ENCODE results near the gene TARP.
"Not testable (repeated sequence)": the region's sequence is repeated elsewhere in the genome, so short reads cannot be mapped to it uniquely, and the experiment has no call there.

Gene TARP

DNA sequence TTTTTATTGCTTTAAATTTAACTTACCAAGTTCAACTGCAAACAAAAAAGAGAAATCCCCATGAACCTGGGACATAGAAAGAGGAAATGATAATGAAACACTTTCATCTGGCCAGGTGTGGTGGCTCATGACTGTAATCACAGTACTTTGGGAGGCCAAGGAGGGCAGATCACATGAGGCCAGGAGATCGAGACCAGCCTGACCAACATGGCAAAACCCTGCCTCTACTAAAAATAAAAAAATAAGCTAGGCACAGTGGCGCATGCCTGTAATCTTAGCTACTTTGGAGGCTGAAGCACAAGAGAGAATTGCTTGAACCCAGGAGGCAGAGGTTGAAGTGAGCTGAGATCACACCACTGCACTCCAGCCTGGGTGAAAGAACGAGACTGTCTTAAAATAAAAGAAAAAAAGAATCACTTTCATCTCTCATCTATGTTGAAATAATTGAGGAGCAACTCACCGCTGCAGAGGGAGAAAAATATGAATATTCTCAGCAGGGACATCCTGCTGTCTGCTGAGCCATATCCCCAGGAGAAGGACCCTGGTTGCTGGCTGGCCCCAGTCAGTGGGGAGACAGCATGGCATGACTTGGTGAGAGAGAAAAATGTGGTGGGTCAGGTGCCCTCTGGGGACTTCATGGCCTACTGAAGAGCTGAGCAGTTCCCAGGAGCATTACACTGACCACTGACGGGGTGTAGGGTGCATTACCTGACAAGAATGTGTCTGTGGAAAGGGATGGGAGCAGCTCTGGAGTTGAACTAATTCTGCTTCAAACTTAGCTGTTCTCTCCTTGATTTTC lies 22.8 kb upstream of the TARP start:
- DNase-seq (ENCODE audit: low read depth): no peak

DNA sequence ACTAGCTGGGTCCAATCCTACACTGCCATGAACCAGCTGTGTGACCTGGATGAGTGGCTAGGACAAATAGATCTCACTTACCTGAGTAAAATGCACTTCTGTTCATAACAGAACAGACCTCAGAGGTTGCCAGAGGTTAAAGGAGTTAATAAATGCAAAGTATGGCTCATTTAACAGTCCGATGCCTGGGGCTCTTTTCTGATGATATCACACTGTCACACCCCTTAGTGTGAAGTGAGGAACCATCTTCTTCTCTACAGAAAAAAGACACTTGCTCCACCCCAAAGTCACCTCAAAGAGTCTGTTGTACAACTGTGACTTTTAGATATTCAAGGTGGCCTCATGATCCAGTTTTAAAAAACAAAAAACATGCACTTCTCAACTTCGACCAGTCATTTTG lies 21.5 kb upstream of the TARP start:
- no peak for DNase-seq (ENCODE audit: low read depth)

DNA sequence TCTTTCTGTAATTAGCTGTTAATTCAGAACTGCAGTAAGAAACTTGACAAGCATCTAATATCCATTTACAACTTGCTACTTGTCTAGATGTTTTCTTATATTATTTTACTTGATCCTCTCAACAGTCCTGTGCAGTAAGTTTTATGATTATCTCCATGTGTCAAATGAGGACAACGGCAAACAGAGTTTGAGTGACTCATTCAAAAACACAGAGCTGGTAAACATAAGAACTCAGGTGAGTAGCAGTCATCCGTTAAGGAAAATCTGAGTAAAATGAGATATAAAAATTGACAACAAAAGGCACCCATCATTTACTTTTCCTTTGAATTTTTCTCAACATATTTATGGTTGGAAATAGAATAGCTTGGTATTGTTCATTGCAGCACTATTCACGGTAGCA lies 19.0 kb upstream of the TARP start:
- DNase-seq (ENCODE audit: low read depth): no peak

DNA sequence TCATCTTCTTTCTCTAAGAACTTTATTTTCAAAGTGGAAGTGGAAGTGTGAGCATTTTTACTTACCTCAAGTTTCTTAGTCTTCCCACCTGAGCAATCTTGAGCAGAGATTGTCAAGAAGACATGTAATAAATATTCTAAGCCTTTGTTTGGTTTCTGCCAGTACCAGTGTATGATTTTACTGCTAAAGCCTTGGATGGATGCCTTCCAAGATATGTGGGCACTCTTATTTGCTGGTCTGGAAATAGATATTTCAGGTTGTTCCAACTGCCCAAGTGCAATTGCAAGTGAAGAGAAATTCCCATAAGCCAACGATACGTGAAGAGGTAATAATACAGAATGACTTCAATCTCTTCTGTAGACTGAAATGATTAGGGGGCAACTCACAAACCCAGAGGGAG lies 18.2 kb upstream of the TARP start:
- no peak for DNase-seq (ENCODE audit: low read depth)

DNA sequence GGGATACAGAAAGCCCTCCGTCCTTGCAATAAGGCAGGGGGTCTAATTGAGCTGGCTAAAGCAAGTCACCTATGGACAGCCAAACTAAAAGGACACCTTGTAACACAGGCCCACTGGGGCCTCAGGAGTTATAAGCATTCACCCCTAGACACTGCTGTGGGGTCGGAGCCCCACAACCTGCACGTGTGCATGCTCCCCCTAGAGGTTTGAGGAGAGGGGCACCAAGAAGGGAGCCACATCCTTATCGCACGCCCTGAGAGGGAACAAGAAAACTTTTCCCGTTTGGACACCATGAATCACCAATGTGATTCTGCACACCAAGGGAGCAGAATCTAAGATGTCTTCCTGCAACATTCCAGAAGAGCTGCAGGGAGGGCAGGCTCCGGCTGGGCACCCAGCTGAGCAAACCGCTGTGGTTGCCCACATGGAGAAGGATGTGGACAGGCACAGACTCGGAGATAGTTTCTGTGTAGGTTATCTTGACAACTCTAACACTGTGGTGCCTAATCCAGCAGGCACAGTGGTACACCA lies 17.7 kb upstream of the TARP start:
- DNase-seq (ENCODE audit: low read depth): no peak

DNA sequence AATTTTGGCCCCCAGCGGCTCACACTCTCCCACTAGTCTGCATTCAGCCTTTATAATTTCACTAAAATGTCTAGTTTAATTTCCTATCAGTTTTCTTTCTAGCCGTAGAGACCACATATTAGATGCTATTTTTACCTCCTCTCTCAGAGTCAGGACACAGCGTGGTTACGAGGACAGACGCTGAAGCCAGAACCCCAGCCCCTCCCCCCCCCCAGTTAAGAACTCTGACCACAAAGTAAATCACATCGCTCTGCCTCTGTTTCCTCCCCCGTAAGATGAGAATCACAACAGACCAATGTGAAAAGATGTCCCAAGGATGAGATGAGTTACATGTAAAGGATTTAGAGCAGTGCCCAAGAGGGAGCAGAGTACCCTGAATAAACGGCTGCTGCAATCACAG lies 11.1 kb upstream of the TARP start:
- no peak for DNase-seq (ENCODE audit: low read depth)

DNA sequence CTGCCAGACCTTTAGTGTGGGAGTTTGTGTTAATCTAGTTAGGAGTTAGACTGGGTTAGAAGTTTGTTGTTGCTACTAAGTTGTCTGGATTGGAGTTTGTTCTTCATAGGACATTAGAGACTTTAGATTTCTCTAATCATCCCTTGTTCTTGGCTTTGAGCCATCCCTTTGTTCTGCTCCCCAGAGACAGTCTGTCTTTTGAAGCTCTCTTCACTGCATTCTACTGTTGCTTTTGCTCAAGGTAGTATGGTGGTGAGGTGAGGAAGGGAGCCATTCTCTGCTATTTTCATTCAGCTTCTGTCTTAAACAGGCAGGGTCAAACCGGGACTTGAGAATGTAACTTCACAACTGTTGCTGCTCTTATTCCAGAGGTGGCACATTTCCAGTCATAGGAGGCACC lies 10.4 kb upstream of the TARP start:
- no peak for DNase-seq (ENCODE audit: low read depth)

DNA sequence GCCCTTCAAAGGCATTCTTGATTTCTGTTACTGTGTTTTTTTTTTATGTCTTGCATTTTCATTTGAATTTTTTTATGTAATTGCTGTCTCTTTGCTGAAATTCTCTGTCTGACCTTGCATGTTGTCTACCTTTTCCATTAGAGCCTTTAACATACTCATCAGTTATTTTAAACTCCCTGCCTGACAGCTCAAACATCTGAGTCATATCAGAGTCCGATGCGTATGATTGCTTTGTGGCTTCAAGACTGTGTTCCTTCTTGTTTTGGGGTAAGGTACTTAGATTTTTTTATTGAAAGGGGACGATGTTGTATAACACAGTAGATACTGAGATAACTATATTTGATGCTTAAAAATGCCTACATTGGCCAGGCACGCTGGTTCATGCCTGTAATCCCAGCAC lies 9.7 kb upstream of the TARP start:
- no peak for DNase-seq (ENCODE audit: low read depth)

DNA sequence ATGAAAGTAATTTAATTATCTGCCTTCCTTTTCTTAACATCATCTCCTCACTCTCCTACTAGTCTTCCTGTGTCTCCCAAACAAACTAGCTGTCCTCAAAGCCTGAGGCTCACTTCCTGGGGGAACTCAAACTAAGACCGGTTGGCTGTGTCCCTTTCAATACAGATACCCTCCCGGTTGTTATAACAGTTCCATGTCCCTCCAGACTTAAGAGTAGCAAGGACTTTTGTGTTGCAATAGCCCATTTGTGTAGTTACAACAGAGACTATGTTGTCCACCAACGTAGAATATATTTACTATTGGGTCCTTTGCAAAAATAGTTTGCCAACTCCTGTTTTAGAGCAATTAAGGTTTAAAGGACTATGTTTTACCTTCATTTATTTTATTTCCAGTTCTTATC lies 8.6 kb upstream of the TARP start:
- no peak for DNase-seq (ENCODE audit: low read depth)

DNA sequence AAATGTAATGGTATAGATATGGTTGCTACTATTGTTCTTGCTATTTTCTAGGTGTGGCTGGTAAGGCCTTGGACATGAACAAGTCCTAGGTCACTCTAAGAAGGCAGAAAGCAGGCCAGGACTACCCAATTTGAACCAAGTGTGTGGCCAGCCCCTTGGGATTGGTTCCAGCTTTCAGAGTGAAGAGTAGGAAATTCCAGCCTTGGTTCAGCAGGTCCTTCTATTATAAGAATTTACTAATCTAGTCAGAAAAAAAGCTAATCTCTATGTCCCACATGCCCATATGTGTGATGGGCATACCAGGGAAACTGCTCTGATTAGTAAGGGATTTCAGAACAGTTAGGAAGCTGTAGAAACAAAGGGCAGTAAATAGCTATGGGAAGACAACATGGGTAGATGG lies 7.8 kb upstream of the TARP start:
- DNase-seq (ENCODE audit: low read depth): no peak

DNA sequence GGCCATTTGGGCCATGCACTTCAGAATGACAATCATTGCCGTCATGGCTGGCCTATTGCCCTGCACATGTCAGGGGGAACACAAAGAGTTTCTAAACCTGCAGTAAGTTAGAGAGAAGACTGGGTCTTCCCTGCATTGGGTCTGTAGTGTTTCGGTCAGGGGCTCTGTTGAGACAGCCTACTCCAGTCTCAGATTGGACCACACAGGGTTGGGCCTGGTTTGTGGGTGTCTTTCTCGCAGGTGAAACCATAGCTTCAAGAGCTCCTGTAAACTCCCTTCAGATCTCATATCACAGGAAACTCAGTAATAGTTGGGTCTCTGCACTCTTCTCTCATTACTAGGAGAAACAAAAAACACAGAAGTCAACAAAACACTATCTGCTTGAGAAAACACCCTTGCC lies 7.3 kb upstream of the TARP start:
- DNase-seq (ENCODE audit: low read depth): no peak

DNA sequence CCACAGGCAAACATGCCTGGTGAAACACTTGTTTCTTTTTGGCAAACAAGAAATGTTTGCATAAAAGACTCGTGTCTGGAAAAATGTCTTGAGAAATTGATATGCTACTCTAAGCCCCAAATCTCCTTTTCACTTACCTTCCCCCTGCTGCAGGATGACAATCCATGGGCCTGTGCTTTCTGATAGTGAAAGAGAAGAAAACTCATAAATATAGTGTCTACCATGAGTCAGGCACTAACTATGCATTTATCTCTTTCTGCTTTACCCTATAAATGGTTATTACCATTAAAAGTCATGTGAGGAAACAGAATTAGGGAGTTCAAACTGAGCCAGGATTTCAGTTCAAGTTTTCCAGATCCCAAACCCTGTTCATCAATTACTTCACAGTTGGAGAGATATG lies 6.6 kb upstream of the TARP start:
- no peak for DNase-seq (ENCODE audit: low read depth)

DNA sequence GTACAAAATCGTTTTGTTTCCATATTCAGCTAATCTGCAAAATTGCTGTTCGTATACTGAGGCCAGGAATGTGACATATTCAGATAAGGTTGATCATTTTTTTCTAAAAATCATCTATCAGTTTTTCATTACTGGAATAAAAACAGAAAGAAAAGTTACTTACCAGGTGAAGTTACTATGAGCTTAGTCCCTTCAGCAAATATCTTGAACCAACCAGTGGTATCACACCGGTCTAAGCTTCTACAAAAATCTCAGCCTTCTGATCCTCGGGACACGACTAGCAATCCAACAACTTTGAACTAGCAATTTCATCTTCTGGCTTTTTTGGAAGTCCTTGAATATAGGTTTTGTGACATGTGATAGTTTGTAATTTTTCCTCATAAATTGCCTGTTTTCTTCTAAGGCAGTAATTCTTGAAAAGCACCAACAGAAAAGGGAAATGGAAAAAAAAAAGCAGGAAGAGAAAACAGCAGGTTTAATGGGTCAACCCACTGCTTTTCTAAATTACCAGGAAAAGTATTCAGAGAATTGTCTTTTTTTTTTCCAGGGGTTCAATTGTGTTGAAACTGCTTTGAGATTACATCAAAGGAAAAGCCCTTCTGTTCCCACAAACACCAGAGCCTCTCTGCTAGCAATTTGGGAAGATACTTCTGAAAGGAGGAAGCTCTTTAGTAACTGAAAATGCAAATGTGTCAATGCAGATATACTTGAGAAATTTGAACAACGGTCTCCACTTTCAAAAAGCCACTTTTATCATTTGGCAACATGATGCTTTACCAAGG lies 2.9 kb upstream of the TARP start:
- no peak for DNase-seq (ENCODE audit: low read depth)

DNA sequence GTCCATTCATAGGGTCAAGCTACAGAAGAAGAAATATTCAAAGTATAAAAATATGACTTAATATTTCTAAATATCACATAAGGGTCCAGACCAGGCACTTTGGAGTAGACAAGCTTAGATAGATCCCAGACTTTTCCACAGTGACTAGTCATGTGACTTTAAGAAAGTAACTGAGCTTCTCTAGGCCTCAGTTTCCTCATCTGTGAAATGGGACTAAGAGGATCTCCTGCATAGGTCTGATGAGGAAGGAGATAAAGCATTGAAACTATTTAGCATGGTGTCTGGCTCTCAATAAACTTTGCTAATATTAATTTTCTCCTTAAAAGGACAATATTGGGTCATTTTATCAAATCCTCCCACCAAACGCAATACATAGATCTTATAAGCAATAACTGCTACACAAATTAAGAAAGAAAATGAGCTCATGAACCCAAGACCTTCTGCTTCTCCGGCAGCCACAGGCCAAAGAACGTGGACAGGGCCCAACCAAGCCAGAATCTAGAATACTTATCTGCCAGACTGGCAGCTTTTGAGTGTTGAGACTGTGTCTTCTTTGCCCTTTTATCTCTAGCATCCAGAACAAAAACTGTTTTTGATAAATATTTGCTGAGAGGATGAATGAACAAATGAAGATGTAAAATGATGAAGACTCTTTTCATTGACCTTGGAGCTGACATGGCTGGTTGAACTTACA lies 1.6 kb upstream of the TARP start:
- no peak for DNase-seq (ENCODE audit: low read depth)

DNA sequence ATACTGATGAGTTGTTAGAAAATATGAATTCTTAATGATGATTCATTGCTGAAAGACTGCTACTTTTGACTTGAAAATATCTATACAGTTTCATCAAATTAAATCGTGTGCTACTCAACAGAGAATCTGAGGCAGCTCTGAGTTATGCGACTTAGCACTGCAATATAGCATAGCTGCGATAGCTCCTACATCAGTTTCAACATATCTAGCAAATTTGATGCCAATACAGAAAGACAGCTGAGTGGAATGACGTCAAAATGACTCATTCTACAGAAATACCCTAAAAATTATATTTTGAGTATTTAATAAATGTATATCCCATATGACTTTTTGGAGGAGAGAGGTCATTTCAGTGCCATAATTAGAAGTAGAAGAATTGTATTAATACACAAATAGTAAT lies 1.1 kb upstream of the TARP start:
- no peak for DNase-seq (ENCODE audit: low read depth)

DNA sequence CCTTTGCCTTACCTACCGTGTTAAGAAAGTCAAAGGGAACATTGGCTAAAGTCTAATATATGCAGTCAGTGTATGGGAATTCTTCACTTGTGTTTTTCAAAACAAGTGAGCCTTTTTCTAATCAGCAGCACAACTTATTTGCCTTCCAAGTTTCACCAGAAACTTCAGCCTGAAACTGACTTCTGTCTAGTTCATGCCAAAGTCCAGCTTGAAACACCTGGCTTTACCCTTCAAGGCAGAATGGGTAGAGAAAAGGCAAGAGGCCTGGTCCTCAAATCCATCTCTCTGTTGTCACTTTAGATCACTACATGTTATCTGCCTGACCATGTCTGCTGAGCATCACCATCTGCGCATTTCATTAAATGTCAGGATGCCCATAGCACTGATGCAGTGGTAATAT lies 3.0 kb downstream of the TARP start:
- DNase-seq (ENCODE audit: low read depth): not testable (repeated sequence)

DNA sequence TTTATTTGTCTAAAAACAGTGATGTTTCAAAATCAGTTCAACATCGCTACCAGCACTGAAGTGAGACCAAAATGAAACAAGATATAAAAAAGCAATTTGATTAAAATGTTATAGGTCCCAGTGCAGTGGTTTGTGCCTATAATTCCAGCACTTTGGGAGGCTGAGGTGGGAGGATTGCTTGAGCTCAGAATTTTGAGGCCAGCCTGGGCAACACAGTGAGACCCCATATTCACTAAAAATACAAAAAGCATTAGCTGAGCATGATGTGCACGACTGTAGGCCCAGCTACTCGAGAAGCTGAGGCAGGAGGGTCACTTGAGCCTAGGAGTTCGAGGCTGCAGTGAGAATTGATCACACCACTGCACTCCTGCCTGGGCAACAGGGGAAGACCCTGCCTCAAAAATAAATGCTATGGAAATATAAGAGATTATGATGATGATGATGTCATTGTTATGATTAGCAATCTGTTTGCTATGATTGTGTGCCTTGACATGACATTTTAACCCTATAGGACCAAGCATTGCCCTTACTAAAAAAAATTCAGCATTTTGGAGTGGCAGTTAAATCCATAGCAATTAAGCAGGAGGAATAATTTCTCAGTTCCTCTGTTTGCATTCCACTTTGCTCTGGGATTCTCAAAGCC lies 3.6 kb downstream of the TARP start:
- not testable (repeated sequence) for DNase-seq (ENCODE audit: low read depth)

DNA sequence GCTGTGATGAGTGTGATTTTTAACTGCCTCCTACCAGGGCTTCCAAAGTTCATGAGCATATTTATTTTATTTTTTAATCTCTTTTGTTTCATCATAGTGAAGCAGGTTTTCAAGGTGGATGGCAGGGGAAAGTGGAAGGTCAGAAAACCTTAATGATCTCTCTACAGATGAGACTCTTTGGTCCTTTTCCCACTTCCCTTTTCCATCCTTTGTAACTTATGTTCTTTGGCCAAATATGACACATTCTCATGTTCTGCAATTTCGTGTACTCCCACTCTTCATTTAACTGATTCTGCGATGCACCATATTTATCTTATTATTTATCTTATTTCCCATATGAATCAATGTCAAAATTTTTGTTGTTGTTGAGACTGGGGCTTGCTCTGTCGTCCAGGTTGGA lies 7.5 kb downstream of the TARP start:
- DNase-seq (ENCODE audit: low read depth): not testable (repeated sequence)

DNA sequence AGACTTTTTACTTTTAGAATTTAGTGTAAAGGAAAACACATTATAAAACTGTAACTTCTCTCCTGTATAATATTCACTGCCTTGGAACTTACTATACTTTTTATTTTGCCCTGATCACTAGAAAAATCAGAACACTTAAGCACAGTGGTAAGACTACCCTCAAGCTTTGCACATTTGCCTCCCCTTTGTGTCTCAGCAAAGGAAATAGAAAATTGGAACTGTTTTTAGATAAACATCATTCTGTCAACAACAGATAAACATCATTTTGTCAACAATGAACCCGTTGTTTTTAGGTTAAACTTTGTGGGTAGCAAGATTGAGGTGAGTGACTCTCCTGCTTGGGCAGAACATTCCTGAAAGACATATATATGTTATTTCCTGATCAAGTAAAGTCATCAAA lies 8.8 kb downstream of the TARP start:
- DNase-seq (ENCODE audit: low read depth): not testable (repeated sequence)

DNA sequence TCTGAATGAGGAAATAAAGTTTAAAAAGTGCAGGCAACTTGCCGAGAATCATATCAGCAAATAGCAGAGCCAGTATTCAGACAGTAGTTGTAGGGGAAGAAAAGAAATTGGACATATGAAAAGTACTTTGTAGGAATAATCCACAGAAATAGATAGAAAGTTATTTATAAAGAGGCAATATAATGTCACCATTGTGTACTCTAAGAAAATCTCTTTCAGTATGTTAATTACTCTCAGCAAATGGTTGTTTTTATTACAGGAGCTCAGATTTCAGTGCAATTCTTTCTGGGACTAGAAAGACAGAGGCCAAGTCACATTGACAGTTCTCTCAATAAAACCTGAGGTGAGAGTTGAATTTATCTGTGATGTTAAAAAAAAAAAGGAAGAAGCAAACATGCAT lies 10.2 kb downstream of the TARP start:
- DNase-seq (ENCODE audit: low read depth): not testable (repeated sequence)

DNA sequence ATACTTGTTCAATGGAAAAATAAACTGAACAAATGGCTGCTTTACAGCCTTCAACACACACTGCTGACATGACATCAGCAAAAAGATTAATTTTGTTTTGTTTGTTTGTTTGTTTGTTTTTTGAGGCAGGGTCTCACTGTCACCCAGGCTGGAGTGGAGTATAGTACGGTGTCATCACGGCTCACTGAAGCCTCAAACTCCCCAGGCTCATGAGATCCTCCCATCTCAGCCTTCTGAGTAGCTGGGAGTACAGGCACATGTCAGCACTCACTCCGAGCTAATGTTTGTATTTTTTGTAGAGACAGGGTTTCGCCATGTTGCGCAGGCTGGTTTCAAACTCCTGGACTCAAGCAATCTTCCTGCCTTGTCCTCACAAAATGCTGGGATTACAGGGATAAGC lies 10.9 kb downstream of the TARP start:
- DNase-seq (ENCODE audit: low read depth): no peak

DNA sequence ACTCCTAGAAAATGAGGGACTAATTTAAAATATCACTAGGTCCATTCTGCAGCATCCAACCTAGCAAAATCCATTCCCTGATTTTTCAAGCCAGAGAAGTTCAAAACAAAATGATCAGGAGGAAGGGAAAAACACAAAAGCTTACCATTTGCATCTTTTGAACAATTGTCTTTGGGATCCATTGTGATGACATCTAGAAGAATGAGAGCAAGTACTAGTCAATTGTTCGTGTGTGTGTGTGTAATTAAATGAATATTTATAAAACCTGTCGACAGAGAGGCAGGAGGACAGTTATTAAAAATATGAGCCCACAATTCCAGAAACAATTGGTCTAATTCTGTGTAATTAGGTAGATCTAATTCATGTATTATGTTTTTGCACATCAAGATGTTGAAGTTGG lies 11.4 kb downstream of the TARP start:
- not testable (repeated sequence) for DNase-seq (ENCODE audit: low read depth)
